Left kidney (tissue), 2 donors: ENCODE results near the gene ADCYAP1R1. TPM values are rescaled to one million over a fixed set of nuclear protein-coding genes. Genes with fewer than 3 reads are reported as not detected.

ENCODE experiments used
- DNase-seq: peaks from one replicate; pipeline ENCODE4 v3.0.0-alpha.2; 2013
- polyA plus RNA-seq: library from polyadenylated mRNA; unstranded; fragments of 120-200 nt; gene quantifications from one replicate; pipeline ENCODE4 v1.2.1, GENCODE V29; 2013; ENCODE audit not compliant: insufficient read length

Gene ADCYAP1R1
- polyA plus RNA-seq, 1 donor: 0.75 TPM

GRCh38 chr7:31106303-31107105 is 54.4 kb downstream of the ADCYAP1R1 start:
- DNase-seq: no peak

DNA sequence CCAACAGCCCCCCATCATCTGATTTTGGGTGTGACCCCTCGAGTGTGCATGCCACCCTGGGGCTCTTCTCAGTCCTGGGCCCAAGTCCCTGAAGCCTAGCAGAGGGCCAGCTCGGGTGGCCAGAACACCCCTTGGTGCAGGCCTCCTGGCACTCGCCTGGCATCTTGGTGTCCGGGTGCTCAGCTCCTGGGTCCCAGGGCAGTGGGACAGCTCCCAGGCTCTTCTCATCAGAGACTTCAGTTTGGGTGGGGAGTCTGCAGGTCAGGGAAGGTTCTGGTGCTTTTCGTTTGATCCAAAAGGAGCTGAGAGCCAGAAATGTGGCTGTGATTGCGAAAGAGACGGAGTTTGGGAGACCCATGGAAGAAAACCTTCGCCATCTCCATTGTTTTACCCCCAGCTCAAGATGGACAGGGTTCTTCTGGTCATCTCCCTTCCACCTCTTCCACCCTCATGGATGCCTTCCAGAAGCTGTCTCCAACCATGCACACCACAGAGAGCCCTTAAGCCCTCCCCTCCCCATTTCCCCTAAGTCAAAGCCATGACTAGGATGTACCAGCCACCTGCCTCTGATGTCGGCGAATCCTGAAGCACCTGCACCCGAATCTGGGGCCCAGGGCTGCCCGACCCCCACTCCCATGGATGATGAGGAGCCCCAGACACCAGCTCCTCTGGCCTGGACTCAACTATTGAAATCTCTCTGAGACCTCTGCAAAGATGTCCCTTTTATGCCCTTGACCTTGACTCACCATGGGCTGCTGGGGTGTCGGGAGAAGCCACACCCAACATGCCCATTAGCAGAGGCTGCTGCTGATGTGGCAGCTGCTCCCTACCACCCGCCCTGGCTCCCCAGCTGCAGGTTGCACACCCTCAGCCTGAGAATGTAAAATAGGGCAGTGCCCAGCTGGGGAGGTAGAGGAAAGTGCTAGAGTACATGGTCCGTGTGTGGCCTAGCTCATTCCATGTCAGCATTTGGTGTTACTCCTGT is 55.3 kb downstream of the ADCYAP1R1 start:
- no peak for DNase-seq

DNA sequence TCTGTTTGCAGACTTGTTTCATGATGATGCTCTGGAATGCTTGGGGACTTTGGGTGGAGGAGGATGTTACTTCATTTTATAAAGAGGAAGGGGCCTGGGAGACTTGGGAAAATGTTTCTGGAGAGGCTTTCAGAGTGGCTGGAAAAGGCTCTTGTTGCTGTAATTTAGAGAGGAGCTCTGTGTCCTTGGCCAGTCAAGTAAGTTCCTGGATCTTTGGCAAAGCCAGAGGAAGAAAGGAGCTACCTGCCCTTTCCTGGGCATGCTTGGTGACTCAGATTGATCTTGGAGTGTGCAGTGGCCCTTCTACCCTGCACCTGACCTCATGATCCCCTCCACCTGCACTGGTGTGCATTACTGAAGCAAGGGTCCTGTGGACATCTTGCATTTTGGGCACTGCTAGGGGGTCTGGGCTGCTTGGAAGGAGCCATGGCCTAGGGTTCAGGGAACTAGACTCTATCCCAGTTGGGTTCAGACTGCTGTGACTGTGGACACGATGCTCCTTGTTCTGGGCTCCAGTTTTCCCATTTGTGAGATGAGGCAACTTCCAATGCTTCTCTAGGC is 56.1 kb downstream of the ADCYAP1R1 start:
- no peak for DNase-seq

GRCh38 chr7:31109751-31110150 is 57.6 kb downstream of the ADCYAP1R1 start:
- no peak for DNase-seq

- DNase-seq: no peak
Measured at GRCh38 chr7:31110331-31111108, 58.4 kb downstream of the ADCYAP1R1 start.

GRCh38 chr7:31111109-31111451 is 59.0 kb downstream of the ADCYAP1R1 start:
- no peak for DNase-seq

- DNase-seq: no peak
Measured at GRCh38 chr7:31113660-31114059, 61.6 kb downstream of the ADCYAP1R1 start.

DNA sequence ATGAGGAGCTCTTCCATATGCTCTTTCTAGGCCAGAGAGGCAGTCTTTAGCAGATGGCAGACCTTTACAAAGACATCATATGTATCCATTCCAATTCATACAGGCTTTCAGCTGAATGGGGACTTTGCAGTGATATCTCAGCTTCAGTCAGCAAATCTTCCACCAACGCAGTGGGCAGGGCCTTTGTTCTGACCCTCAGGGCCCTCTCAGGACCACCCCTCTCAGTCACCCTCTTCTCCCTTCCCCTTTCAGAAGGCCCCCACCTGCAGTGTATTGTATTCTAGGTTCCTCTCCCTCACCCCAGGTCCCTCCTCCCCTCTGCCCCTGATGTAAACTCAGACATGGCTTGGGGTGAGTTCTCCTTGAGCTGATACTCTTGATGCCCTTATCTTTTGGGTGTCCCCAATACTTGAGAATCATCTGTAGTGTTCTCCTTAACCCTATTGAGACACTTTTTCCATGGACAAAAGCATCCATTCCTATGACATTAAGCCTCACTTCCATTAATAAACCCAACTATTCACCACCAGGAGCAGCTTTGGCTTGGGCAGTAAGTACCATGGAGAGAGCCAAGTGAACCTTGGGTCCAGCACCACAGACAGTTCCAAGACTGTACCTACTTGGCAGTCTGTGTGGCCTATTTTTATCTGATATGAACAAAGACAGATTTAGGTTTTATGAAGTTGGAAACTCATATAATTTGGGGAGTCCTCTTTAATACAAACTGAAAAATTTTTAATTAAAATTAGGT is 62.7 kb downstream of the ADCYAP1R1 start:
- DNase-seq: peak; percentile 49

DNA sequence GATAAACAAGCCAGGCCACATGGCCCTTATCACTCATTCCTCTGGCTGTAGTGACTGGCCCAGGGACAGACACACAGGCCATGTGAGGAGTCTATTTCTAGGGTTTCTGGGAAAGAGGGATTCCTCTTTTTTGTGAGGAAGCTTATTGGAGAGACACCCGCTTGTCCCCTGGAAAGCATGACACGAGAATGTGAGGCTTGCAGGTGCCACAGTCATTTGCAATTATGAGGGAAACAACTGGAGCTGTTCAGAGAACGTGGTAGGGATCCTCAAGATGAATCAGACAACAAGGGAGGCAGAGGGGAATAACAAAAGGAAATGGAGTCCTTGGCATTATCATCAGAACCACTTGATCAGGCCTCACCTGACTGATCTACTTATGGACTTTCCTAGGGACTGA is 64.5 kb downstream of the ADCYAP1R1 start:
- no peak for DNase-seq

- DNase-seq: no peak
Measured at GRCh38 chr7:31119249-31119648, 67.1 kb downstream of the ADCYAP1R1 start.

DNA sequence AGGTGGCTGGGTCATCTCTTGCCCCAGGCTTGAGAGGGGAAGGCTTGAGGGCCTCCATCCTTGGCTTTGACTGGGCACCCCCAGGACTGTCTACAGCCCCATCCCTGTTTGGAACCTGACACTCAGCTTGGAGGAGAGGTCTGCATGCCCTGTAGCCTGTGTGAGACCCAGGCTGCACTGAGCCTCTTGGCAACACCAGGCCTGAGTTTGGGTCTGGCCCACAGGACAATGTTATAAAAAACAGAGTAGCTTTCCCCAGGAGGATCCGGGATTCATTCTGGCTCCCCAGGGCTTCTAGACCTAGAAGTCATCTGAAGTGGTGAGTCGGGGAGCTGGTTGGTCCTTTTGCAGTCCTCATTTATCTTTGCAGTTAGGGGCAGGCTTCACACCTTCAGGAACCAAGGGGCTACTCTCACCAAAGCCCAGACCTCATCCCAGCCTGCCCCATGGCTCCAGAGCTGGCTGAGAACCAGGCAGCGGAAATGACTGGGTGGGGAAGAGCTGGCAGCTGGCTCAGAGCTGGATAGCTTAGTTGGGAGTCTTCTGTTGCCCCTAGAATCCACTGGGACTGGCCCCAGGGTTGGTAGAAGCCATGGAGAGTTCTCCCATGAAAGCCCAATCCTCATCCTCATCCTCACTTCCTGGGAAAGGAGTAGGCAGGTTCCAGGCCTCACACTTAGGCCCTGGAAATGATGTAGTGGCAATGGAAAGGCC is 68.8 kb downstream of the ADCYAP1R1 start:
- DNase-seq: no peak

- no peak for DNase-seq
Measured at GRCh38 chr7:31121601-31122000, 69.5 kb downstream of the ADCYAP1R1 start.

DNA sequence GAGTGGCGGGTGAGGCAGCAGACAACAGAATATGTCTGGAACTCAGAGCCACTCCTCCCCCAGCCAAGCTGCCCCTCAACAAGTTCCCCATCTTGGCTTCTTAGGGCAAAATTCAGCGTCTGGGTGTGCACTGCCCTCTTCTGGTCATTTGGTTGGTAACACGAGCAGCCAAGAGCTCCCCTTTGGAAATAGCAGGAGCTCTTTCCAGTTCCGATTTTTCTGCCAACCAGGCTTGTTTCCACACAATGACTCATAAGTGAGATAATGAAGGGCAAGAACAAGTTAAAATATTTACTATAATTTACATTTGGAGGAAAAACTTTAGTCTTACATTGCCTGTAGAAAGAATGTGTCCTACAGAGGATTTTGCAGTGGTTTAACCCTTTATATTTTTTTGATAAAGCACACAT is 70.5 kb downstream of the ADCYAP1R1 start:
- peak; percentile 62 for DNase-seq

DNA sequence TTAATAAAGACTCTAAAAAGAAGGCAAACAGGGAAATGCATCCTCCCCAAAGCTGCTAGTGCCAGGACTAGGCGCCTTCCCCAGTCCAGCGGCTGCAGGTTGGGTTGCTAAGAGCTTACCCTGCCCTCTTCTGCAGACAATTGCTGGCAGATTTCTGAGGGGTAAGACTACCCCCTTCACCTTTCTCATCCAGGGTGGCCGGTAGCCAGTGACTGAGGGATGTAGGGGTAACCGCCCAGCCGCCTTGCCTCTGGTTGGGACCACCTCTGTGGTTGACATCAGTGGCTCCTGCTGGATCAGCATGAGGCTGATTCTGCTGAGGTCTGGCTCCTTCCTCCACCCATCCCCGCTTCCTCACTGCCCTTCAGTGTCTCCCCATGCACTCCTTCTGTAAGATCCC is 71.2 kb downstream of the ADCYAP1R1 start:
- DNase-seq: no peak

- DNase-seq: no peak
Measured at GRCh38 chr7:31123726-31124125, 71.6 kb downstream of the ADCYAP1R1 start.

DNA sequence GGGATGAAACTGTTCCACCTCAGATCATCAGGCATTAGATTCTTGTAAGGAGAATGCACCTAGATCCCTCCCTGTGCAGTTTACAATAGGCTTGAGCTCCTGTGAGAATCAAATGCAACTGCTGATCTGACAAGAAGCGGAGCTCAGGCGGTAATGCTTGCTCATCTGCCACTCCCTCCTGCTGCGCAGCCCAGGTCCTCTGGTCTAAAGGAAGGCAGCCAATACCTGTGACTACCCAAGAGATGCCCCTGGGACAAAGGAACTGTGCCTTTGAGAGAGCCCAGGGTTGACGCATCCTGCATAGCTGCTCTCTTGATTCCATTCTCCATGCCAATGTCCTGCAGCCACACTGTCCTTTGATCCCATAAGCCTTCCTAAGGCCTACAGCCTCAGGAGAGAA is 73.1 kb downstream of the ADCYAP1R1 start:
- DNase-seq: no peak

GRCh38 chr7:31126976-31127375 is 74.9 kb downstream of the ADCYAP1R1 start:
- no peak for DNase-seq

DNA sequence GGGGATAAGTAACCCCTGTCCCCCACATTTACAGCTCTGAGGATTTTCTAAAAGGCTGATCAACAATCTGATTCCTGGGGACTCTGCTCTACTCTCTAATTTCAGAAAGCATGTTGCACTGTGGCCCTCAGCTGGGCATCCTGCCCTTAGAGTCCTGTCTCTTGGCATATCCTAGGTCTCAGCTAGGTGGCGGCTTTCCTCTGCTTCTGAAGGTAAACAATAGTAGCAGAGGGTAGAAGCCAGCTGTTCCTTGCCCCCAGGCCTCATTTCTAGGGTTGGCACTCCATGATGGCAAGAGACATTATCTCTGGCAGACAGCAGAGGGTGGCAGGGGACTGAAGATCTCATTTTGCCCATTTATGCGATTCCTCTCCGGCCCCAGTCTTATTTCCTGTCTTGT is 77.0 kb downstream of the ADCYAP1R1 start:
- no peak for DNase-seq

- no peak for DNase-seq
Measured at GRCh38 chr7:31133497-31133896, 81.4 kb downstream of the ADCYAP1R1 start.
